C4-2B (cell line): ENCODE results near the gene BUD23.

Experiments
- CTCF ChIP-seq: fragments of 450-650 bp; conservative IDR thresholded peaks from 2 replicates; pipeline ENCODE4 v1.5.1; 2017; ENCODE audit warnings: mild to moderate bottlenecking
- ZFX ChIP-seq: fragments of 450-650 bp; IDR thresholded peaks from 2 replicates; pipeline ENCODE4 v1.6.1; 2017

GRCh38 chr7:73740212-73740611, 56.8 kb downstream of the BUD23 start:
- TF ChIP-seq CTCF, result no peak
- no peak for TF ChIP-seq ZFX
